ENCODE data around the gene FRMD4A.

DNA sequence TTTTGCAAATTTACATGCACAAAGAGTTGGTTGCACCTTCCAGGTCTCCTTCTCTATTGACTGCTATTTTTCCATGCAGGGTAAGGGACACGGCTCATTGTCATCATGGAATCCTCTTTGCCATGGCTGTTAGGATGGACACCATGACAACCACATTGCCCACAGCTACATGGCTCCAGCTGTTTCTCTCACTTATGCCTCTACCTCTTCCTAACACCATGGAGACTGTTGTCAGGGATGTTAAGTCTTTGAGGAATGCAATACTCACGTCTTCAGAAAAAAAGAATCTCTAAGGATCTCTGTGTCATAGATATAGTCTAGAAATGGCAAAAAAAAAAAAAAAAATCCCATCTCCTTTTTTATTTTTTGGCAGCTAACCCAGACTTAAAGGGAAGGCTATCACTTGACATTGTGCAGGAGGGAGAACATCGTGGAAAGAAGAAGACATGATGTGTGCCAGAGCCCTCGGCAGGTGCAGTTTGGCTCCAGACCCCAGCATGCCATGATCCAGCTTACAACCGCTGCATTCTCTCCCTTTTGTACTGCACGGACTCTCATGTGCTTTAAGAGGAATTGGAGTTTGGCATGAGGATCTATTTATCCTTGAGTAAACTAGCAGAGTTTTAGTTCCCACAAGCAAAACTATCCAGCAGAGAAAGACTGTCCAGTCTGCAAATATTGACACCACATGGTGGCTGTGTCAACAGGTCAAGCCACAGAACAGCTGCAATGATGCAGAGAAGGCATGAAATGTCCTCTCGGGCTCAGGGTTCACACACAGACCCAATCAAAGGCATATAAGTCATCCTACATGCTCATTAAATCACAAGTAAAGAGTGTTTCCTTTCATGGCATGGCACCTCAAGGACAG is 70.8 kb downstream of the FRMD4A start:
- TF ChIP-seq, protein P1, sequence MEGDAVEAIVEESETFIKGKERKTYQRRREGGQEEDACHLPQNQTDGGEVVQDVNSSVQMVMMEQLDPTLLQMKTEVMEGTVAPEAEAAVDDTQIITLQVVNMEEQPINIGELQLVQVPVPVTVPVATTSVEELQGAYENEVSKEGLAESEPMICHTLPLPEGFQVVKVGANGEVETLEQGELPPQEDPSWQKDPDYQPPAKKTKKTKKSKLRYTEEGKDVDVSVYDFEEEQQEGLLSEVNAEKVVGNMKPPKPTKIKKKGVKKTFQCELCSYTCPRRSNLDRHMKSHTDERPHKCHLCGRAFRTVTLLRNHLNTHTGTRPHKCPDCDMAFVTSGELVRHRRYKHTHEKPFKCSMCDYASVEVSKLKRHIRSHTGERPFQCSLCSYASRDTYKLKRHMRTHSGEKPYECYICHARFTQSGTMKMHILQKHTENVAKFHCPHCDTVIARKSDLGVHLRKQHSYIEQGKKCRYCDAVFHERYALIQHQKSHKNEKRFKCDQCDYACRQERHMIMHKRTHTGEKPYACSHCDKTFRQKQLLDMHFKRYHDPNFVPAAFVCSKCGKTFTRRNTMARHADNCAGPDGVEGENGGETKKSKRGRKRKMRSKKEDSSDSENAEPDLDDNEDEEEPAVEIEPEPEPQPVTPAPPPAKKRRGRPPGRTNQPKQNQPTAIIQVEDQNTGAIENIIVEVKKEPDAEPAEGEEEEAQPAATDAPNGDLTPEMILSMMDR (IDR thresholded peaks at IDR 0.05 in 4 of 5, conservative IDR thresholded peaks at IDR 0.05 in 1 of 5) = no peak
- TF ChIP-seq POLR2A (IDR thresholded peaks at IDR 0.05) = no peak
